Breast epithelium (tissue), 4 donors: ENCODE data around the gene RIOK1. TPM values are rescaled to one million over a fixed set of nuclear protein-coding genes. Genes with fewer than 3 reads are reported as not detected.
"Not testable (repeated sequence)": the region's sequence is repeated elsewhere in the genome, so short reads cannot be mapped to it uniquely, and the experiment has no call there.

Source experiments
- DNase-seq, 2 donors: peaks; one replicate each; pipeline ENCODE4 v3.0.0-alpha.2; 2019; ENCODE audit warnings: low spot score in 2 of 2
- H3K27ac ChIP-seq, 2 donors: fragments of 200-600 bp; sonication (generic) in 1 of 2; one replicate each; pipeline ENCODE4 v1.5.1; 2016 to 2019; ENCODE audit warnings: mild to moderate bottlenecking in 1 of 2
- H3K27me3 ChIP-seq, 2 donors: fragments of 200-600 bp; sonication (generic) in 1 of 2; one replicate each; pipeline versions ENCODE4 v1.5.1 to v1.6.0; 2017 to 2019; ENCODE audit warnings: control low read depth in 1 of 2, mild to moderate bottlenecking in 1 of 2
- H3K36me3 ChIP-seq: fragments of 200-600 bp; one replicate; pipeline ENCODE4 v1.5.1; 2019
- H3K4me1 ChIP-seq, 2 donors: fragments of 200-600 bp; sonication (generic); one replicate each; pipeline ENCODE4 v1.5.1; 2016 to 2019; ENCODE audit warnings: control low read depth in 1 of 2
- H3K4me3 ChIP-seq, 3 donors: fragments of 200-600 bp; sonication (generic); 1 replicate in 2 of 3; 2 replicates in 1 of 3; pipeline ENCODE4 v1.5.1; 2016 to 2019; ENCODE audit warnings: mild to moderate bottlenecking in 3 of 3, moderate library complexity in 2 of 3
- H3K9me3 ChIP-seq, 2 donors: fragments of 200-600 bp; sonication (generic) in 1 of 2; one replicate each; pipeline ENCODE4 v1.5.1; 2016 to 2019; ENCODE audit warnings: control low read depth in 1 of 2
- POLR2A ChIP-seq: fragments of 450-650 bp; IDR thresholded peaks from one replicate; pipeline ENCODE4 v1.6.1; 2016; ENCODE audit warnings: antibody characterized with exemption, mild to moderate bottlenecking, moderate library complexity
- POLR2AphosphoS5 ChIP-seq, 3 donors: sonication (generic); formaldehyde crosslinking; IDR thresholded peaks; one replicate each; pipeline ENCODE4 v1.6.1; 2017; ENCODE audit warnings: antibody characterized with exemption in 3 of 3
- intact Hi-C: fragments of 100-400 bp; cut with DNase I; formaldehyde crosslinking; loops from one replicate; pipeline ENCODE4 v1.15.1; 2023; ENCODE audit warnings: low total_unique reads
- total RNA-seq, 3 donors: library from RNA; depleted of rRNA; stranded (reverse); fragments of >200 nt; gene quantifications; one replicate each; pipeline ENCODE4 v1.1.0, GENCODE V29; 2016
- TF ChIP-seq, protein P1 (sequence below), 3 donors: fragments of 450-650 bp; IDR thresholded peaks; one replicate each; pipeline ENCODE4 v1.5.1; 2016 to 2017; ENCODE audit warnings: antibody characterized with exemption in 3 of 3, mild to moderate bottlenecking in 3 of 3, moderate library complexity in 3 of 3

RIOK1 gene
- total RNA-seq, 3 donors from 2014 or later: 15.8 to 38.6 (median 26.9) TPM

DNA sequence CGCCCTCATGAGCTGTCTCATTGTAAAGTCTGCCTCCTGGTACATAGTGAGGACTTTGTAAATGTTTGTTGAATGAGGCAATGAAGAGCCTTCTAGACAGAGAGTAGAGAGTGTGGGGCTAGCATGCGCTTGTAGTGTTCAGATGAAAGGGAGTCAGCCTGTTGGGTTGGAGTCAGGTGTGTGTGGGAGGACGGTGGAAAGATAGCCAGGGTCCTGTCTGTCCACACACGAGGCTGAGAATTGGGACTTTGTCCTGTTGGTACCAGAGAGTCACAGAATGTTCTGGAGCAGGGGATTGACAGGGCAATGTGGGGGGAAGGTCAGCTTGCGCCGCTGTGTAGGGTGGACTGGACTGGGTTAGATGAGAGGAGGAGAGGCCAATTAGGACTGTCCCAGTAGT lies 58.6 kb downstream of the RIOK1 start:
- Histone ChIP-seq H3K36me3 (no peaks in the 10 kb centered on the region), H3K27ac (no peak overlapping the region), H3K9me3 (no peaks in the 10 kb centered on the region), H3K4me3 (no peak overlapping the region), H3K4me1 (no peaks in the 10 kb centered on the region), H3K27me3 (no peaks in the 10 kb centered on the region)
- no peak for DNase-seq
- TF ChIP-seq, protein P1, sequence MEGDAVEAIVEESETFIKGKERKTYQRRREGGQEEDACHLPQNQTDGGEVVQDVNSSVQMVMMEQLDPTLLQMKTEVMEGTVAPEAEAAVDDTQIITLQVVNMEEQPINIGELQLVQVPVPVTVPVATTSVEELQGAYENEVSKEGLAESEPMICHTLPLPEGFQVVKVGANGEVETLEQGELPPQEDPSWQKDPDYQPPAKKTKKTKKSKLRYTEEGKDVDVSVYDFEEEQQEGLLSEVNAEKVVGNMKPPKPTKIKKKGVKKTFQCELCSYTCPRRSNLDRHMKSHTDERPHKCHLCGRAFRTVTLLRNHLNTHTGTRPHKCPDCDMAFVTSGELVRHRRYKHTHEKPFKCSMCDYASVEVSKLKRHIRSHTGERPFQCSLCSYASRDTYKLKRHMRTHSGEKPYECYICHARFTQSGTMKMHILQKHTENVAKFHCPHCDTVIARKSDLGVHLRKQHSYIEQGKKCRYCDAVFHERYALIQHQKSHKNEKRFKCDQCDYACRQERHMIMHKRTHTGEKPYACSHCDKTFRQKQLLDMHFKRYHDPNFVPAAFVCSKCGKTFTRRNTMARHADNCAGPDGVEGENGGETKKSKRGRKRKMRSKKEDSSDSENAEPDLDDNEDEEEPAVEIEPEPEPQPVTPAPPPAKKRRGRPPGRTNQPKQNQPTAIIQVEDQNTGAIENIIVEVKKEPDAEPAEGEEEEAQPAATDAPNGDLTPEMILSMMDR (IDR thresholded peaks at IDR 0.05): no peak
- TF ChIP-seq POLR2AphosphoS5 (IDR thresholded peaks at IDR 0.05) (no peak), POLR2A (no peak)
- intact Hi-C loops: no loop called here

DNA sequence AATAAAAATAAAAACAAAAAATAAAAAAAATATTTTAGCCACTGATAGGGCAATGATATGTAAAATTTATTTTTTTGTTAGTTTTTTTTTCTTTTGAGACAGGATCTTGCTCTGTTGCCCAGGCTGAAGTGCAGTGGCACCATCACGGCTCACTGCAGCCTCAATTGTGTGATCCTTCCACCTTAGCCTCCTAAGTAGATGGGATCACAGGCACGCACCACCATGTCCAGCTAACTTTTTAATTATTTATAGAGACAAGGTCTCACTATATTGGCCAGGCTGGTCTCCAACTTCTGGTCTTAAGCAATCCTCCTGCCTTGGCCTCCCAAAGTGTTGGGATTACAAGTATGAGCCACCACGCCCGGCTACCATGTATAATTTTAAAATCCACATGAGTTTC lies 59.4 kb downstream of the RIOK1 start:
- Histone ChIP-seq H3K9me3 (no peaks in the 10 kb centered on the region), H3K4me1 (no peaks in the 10 kb centered on the region), H3K4me3 (no peak overlapping the region), H3K27me3 (no peaks in the 10 kb centered on the region), H3K36me3 (no peaks in the 10 kb centered on the region), H3K27ac (no peak overlapping the region)
- intact Hi-C loops: no loop called here
- TF ChIP-seq POLR2AphosphoS5 (IDR thresholded peaks at IDR 0.05): no peak
- TF ChIP-seq POLR2A: no peak
- TF ChIP-seq, protein P1 (IDR thresholded peaks at IDR 0.05): no peak
- DNase-seq: no peak

DNA sequence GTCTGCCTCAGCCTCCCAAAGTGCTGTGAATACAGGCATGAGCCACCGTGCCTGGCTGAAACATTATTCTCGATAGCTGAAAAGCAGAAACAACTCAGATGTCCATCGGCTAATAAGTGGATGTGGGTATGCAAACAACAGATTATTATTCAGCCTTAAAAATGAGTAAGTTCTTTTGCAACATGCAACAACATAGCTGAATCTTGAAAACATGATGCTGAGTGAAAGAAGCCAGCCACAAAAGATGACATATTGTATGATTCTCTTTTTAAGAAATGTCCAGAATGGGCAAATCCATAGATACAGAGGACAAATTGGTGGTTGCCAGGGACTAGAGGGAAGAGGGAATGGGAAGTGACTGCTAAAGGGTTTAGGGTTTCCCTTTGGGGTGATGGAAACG lies 61.7 kb downstream of the RIOK1 start:
- no peak overlapping the region for H3K27ac ChIP-seq
- H3K36me3 ChIP-seq: no peaks in the 10 kb centered on the region
- intact Hi-C loops: no loop called here
- H3K9me3 ChIP-seq: no peaks in the 10 kb centered on the region
- DNase-seq: no peak
- no peaks in the 10 kb centered on the region for H3K4me1 ChIP-seq
- TF ChIP-seq, protein P1 (IDR thresholded peaks at IDR 0.05): no peak
- no peak for TF ChIP-seq POLR2AphosphoS5 (IDR thresholded peaks at IDR 0.05)
- no peak for TF ChIP-seq POLR2A
- no peak overlapping the region for H3K4me3 ChIP-seq
- no peaks in the 10 kb centered on the region for H3K27me3 ChIP-seq

DNA sequence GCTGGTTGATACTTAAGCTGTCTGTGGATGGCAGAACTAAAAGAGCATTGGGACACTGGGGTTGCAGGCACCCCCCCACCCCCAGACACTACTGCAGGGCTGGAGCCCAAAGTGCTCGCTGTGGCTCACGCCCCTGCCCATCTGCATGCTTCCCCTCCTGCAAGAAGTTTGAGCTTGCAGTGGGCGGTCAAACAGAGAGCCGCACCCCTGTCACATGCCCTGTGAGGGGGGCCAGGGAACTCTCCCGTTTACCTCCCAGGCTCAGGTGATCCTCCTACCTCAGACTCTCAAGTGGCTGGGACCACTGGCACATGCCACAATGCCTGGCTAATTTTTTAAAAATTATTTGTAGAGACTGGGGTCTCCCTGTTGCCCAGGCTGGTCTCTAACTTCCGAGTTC lies 63.3 kb downstream of the RIOK1 start:
- no peak for DNase-seq
- H3K4me1 ChIP-seq: no peaks in the 10 kb centered on the region
- TF ChIP-seq POLR2A (no peak), POLR2AphosphoS5 (IDR thresholded peaks at IDR 0.05) (no peak)
- TF ChIP-seq, protein P1 (IDR thresholded peaks at IDR 0.05): no peak
- intact Hi-C loops: no loop called here
- no peaks in the 10 kb centered on the region for H3K9me3 ChIP-seq
- no peaks in the 10 kb centered on the region for H3K27me3 ChIP-seq
- no peak overlapping the region for H3K27ac ChIP-seq
- H3K36me3 ChIP-seq: no peaks in the 10 kb centered on the region
- H3K4me3 ChIP-seq: no peak overlapping the region

DNA sequence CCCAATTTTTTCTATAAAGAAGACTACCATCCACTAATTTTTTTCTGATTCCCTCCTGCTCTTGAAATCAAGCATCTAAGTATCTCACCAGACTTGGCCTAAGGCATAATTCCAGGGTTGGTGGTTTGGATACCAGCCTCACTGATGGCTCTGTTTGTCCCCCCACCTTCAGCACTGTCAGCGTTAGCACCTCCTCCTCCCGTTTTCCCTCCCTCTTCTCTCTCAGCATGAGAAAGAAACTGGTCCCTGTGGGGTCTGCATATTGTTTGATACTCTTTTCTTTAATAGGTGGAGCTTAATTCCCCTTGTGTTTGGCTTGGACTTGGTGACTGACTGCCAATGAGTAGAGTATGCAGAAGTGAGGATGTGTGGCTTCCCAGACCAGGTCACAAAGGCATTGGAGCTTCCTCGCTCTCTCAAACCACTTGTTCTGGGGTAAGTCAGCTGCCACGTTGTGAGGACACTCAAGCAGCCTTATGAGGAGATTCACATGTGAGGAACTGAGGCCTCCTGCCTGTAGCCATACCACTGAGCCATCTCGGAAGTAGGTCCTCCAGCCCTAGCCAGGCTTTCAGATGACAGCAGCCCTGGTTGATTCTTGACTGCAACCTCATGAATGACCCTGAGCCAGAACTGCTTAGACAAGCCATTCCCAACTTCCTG lies 65.2 kb downstream of the RIOK1 start:
- Histone ChIP-seq H3K36me3 (no peaks in the 10 kb centered on the region), H3K9me3 (no peaks in the 10 kb centered on the region), H3K4me3 (no peak overlapping the region), H3K27me3 (no peaks in the 10 kb centered on the region), H3K27ac (no peak overlapping the region), H3K4me1 (no peaks in the 10 kb centered on the region)
- intact Hi-C loops: no loop called here
- TF ChIP-seq, protein P1 (IDR thresholded peaks at IDR 0.05): no peak
- TF ChIP-seq POLR2AphosphoS5 (IDR thresholded peaks at IDR 0.05): no peak
- TF ChIP-seq POLR2A: no peak
- no peak for DNase-seq

DNA sequence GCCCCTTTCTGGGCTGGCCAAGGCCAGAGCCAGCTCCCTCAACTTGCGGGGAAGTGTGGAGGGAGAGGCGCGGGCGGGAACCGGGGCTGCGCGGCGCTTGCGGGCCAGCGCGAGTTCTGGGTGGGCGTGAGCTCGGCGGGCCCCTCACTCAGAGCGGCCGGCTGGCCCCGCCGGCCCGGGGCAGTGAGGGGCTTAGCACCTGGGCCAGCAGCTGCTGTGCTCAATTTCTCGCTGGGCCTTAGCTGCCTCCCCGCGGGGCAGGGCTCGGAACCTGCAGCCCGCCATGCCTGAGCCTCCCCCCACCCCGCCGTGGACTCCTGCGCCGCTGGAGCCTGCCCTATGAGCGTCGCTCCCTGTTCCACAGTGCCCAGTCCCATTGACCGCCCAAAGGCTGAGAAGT lies 66.7 kb downstream of the RIOK1 start:
- DNase-seq, H3K27me3 ChIP-seq, H3K4me1 ChIP-seq, H3K27ac ChIP-seq, H3K36me3 ChIP-seq, H3K9me3 ChIP-seq, intact Hi-C loops, H3K4me3 ChIP-seq: not testable (repeated sequence)
